GM19351 (cell line): ENCODE measurements around the gene NOX4.

ENCODE experiments used
- ATAC-seq: cut with Tn5 transposase; IDR thresholded peaks from one replicate; pipeline ENCODE4 v1.9.1; 2021; ENCODE audit warnings: mild to moderate bottlenecking, moderate library complexity; ENCODE audit not compliant: unreplicated experiment

Gene NOX4

GRCh38 chr11:89490981-89491690, at the start of gene NOX4:
Gene NOX4 (minus strand): TSS chr11:89491375. CDS start chr11:89491246, 129 bp downstream.
- ATAC-seq = no peak

DNA sequence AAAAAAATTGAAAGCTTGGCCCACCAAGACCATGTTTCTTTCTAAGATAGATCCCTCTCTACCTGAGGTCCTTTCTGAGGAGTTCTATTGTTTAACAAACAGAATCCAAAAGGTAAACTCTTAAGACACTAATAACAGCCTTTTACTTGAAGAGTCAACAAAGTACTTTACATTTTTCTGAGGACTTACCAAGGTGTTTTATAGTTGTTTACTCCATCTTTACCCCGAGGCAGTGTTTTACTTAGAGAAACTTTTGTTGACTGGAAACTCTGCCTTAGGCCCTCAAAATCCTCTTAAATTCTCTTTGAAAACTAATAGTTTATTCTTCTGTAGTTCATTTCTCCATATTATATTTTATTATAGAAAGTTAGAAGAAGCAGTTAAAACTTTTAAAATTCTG, 49.7 kb upstream of the NOX4 start:
- ATAC-seq = no peak

GRCh38 chr11:89537936-89538335, 46.8 kb upstream of the NOX4 start:
- ATAC-seq = no peak

DNA sequence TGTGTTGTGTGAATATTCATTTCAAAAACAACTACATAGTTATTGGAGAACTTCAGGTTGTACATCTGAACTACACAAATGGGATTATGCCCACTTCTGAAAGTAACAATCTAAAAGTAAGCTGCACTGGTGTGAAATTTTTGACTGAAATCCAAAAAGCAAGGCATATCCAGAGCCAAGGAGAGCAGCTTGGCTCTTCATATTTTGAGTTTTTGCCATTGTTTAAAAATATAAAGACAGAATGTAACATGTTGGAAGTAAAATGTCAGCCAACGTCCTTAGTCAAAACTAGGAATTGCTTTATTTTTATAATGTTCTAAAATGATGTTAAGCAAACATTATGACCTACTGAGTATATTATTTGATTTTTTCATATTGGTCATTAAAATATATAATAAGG, 45.8 kb upstream of the NOX4 start:
- no peak for ATAC-seq

DNA sequence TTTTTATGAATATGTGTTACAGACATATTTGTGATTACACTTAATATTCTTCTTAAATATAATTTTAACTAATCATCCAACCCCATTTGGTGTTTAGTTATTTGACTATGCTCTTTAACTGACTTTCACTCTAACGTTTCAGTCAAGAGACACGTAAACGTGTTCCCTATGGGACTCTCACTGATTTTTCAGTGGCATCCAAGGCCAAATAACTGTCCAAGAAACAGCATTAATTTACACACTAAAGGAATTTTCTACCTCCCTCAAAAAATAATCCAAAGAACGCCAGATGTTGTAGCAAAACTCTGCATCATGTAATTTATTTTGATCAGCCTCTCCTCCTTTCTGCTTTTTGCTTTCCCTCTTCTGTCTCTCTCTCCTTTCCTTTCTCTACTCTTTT, 44.0 kb upstream of the NOX4 start:
- ATAC-seq = no peak

DNA sequence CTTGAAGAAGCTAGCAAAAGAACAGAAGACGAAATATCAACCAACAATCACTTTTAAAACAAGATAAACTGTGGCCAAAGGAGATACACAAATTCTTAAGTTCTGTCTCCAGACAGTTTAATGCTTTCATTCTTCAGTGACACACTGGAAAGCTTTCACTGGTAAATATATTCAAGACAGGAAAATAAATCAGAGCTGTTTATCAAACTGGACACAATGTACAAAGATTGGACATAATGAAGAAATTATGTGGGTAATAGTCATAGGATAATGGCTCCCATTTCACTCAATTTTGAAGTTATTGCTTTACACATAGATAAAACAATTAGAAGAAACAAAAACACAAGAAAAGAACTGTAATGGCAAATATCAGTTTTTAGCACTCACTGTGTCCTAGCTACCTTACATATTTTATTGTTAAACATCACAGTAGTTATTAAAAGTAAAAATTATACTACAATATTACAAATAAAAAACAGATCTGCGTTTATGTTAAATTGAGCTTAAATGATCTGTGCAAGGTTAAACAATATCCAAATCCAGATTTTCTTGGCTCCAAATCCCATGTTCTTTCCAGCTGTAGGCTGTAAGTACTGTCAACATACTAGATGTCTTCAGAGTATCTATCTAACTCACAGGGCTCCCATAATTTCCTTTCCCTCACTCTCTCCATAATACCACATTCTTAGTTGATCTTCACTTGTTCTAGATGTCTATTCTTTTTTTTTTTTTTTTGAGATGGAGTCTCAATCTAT, 38.6 kb upstream of the NOX4 start:
- no peak for ATAC-seq

GRCh38 chr11:89521792-89522191, 30.6 kb upstream of the NOX4 start:
- no peak for ATAC-seq

GRCh38 chr11:89521294-89521693, 30.1 kb upstream of the NOX4 start:
- ATAC-seq = no peak

DNA sequence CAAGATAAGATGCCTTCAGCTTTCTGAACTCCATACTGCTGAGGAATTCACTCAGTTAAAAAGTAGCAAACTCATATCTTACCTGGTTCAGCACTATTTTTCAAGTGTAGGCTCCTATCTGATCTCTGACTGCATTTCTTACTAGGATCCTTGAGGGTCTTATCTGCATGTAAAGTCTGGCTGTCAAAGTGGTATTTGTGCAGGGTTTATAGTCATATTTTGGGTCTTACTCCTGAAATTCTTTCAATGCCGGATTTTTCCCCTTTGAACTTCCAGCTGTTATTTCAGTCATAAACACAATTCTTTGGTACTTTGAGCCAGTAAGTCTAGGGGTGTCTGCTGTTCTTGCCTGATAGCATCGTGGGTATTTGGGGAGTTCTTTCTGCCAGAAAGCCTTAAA, 25.3 kb upstream of the NOX4 start:
- ATAC-seq = no peak

GRCh38 chr11:89508544-89508943, 17.4 kb upstream of the NOX4 start:
- ATAC-seq = no peak

DNA sequence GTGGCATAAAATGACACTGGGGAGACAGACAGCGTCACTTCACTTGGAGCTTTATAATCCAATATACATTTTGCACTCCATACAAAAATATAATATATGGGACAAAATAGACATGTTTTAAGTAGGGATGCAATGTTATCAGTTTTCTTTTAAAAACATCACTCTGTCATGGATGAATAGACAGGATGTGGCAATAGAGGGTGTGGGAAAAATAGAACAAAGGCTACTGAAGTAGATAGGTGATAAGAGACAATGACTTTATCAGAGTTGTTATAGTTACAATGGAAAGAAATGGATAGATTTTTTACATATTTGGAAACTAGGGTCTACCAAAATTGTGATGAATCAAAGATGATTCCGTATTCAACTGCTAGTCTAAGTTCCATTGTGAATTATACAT, 13.1 kb upstream of the NOX4 start:
- no peak for ATAC-seq

DNA sequence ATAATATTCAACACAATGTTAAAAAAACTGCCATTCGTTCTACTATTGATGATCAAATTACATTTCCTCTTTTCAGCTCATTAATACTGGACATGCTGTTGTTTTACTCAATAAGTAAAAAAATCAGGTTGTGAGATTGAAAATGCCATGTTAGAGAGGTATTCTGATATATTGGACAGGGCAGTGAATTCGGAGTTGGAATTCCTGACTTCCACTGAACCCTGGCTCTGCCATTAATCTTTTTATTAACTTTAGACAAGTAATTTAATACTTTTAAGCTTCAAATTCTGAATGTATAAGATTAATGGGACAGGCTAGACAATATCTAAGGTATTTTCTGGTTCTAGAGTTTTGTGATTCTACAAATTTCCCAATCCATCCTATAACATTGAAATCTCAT, 12.2 kb upstream of the NOX4 start:
- ATAC-seq = no peak

- ATAC-seq = no peak
Observed at GRCh38 chr11:89502301-89502700, 11.1 kb upstream of the NOX4 start.

GRCh38 chr11:89500336-89500735, 9.2 kb upstream of the NOX4 start:
- ATAC-seq = no peak

DNA sequence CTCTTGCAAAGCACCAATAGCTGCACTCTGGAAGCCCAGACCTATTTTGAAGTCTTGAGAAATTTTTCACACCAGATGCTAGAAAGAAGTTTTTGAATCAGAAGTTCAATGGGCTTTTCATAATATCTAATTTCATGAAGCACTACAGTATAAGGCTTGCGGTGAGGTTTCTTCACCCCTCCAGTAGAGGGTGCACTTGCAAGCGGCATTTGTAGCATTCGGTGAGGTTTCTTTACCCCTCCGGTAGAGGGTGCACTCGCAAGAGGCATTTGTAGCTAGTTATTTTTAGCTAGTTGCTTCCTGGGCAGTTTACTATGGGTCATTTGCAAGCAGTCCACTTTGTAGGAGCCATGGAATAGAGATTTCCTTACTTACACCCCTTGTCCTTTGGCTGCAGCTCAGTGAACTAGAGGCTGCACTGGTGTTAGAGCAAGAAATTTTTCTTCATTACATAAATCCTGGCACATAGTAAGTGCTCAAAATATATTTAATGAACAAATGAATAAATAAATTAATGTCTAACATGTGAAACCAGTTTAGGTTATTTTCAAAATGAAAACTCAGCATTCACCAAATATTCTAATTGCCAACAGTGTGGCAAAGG, 7.8 kb upstream of the NOX4 start:
- no peak for ATAC-seq

- ATAC-seq = no peak
Observed at GRCh38 chr11:89495951-89496350, 4.8 kb upstream of the NOX4 start.

GRCh38 chr11:89493431-89493830, 2.3 kb upstream of the NOX4 start:
- no peak for ATAC-seq

GRCh38 chr11:89490602-89490980, 584 bp downstream of the NOX4 start:
- ATAC-seq = no peak

- no peak for ATAC-seq
Observed at GRCh38 chr11:89489930-89490329, 1.2 kb downstream of the NOX4 start.

- ATAC-seq = no peak
Observed at GRCh38 chr11:89487016-89487415, 4.2 kb downstream of the NOX4 start.

- ATAC-seq = no peak
Observed at GRCh38 chr11:89484896-89485295, 6.3 kb downstream of the NOX4 start.

DNA sequence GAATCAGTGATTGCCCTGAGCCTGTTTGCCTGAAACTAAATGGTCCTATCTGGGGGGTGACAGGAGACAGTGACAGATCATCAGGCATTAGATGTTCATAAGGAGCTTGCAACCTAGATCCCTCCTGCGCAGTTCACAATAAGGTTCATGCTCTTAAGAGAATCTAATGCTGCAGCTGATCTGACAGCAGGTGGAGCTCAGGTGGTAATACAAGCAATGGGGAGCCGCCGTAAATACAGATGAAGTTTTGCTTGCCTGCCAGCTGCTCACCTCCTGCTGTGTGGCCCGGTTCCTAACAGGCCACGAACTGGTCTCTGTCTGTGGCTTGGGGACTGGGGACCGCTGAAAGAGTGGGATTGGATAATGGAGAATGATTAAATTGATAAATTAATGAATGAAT, 14.0 kb downstream of the NOX4 start:
- ATAC-seq = no peak
